Subcutaneous abdominal adipose tissue (tissue), 5 donors: ENCODE results near the gene TNFRSF6B.
A peak's percentile ranks its signal among the peaks of the same experiment; 100 is the strongest.

Experiments
- H3K27ac ChIP-seq: one replicate; pipeline ENCODE4 v1.7.0; 2013; ENCODE audit warnings: low read depth, mild to moderate bottlenecking, inconsistent platforms, low read length, moderate library complexity
- H3K27me3 ChIP-seq, 5 donors: one replicate each; pipeline ENCODE4 v1.7.0; 2013; ENCODE audit warnings: low read length in 5 of 5, inconsistent platforms in 1 of 5; ENCODE audit not compliant: control insufficient read depth in 5 of 5, insufficient read depth in 4 of 5
- H3K36me3 ChIP-seq, 5 donors: one replicate each; pipeline ENCODE4 v1.7.0; 2013; ENCODE audit warnings: low read length in 5 of 5; ENCODE audit not compliant: control insufficient read depth in 5 of 5, insufficient read depth in 5 of 5
- H3K4me1 ChIP-seq, 5 donors: one replicate each; pipeline ENCODE4 v1.7.0; 2013; ENCODE audit warnings: low read length in 5 of 5, mild to moderate bottlenecking in 3 of 5, moderate library complexity in 1 of 5; ENCODE audit not compliant: control insufficient read depth in 5 of 5, insufficient read depth in 5 of 5
- H3K4me3 ChIP-seq, 5 donors: one replicate each; pipeline ENCODE4 v1.7.0; 2013; ENCODE audit warnings: low read length in 5 of 5, low read depth in 1 of 5
- H3K9ac ChIP-seq, 5 donors: one replicate each; pipeline ENCODE4 v1.7.0; 2013; ENCODE audit warnings: low read length in 5 of 5, mild to moderate bottlenecking in 4 of 5, moderate library complexity in 3 of 5
- H3K9me3 ChIP-seq, 5 donors: one replicate each; pipeline ENCODE4 v1.7.0; 2013; ENCODE audit warnings: low read length in 5 of 5; ENCODE audit not compliant: control insufficient read depth in 5 of 5
- donor health status: healthy.
- donor health status: healthy.
- donor health status: healthy.
- donor health status: healthy.
- donor health status: healthy.

TNFRSF6B gene

GRCh38 chr20:63701329-63702035 lies 5.0 kb downstream of the TNFRSF6B start:
- Histone ChIP-seq H3K9me3 (no peaks in the 10 kb centered on the region), H3K9ac (no peak overlapping the region), H3K36me3 (peaks cover 0 to 49% (median 32%) of the 10 kb centered on the region in 5 donors), H3K4me1 (peaks cover 1 to 41% (median 31%) of the 10 kb centered on the region in 5 donors), H3K27me3 (no peaks in the 10 kb centered on the region), H3K4me3 (no peak overlapping the region), H3K27ac (no peak overlapping the region)

GRCh38 chr20:63702036-63702665 lies 5.7 kb downstream of the TNFRSF6B start:
- Histone ChIP-seq H3K4me1 (peaks cover 7 to 41% (median 31%) of the 10 kb centered on the region in 5 donors), H3K36me3 (peaks cover 0 to 44% (median 32%) of the 10 kb centered on the region in 5 donors), H3K27ac (no peak overlapping the region), H3K9me3 (no peaks in the 10 kb centered on the region), H3K9ac (no peak overlapping the region), H3K4me3 (no peak overlapping the region), H3K27me3 (peaks cover 0 to 2% (median 0%) of the 10 kb centered on the region in 5 donors)

GRCh38 chr20:63702751-63703470 lies 6.5 kb downstream of the TNFRSF6B start:
- Histone ChIP-seq H3K9ac (no peak overlapping the region), H3K36me3 (peaks cover 0 to 40% (median 32%) of the 10 kb centered on the region in 5 donors), H3K27ac (no peak overlapping the region), H3K27me3 (peaks cover 0 to 2% (median 0%) of the 10 kb centered on the region in 5 donors), H3K4me3 (no peak overlapping the region), H3K9me3 (no peaks in the 10 kb centered on the region), H3K4me1 (peaks cover 7 to 36% (median 27%) of the 10 kb centered on the region in 5 donors)

GRCh38 chr20:63703471-63703975 lies 7.1 kb downstream of the TNFRSF6B start:
- no peak overlapping the region for H3K4me3 ChIP-seq
- H3K9ac ChIP-seq: no peak overlapping the region
- peaks cover 8 to 33% (median 28%) of the 10 kb centered on the region in 5 donors for H3K4me1 ChIP-seq
- H3K9me3 ChIP-seq: no peaks in the 10 kb centered on the region
- H3K27me3 ChIP-seq: peaks cover 0 to 2% (median 0%) of the 10 kb centered on the region in 5 donors
- H3K27ac ChIP-seq: no peak overlapping the region
- H3K36me3 ChIP-seq: peaks cover 0 to 40% (median 32%) of the 10 kb centered on the region in 5 donors

GRCh38 chr20:63703976-63704748 lies 7.7 kb downstream of the TNFRSF6B start:
- Histone ChIP-seq H3K4me1 (peaks cover 12 to 33% (median 28%) of the 10 kb centered on the region in 5 donors), H3K27me3 (peaks cover 0 to 2% (median 0%) of the 10 kb centered on the region in 5 donors)

GRCh38 chr20:63704749-63705117 lies 8.3 kb downstream of the TNFRSF6B start:
- H3K27me3 ChIP-seq: peaks cover 0 to 2% (median 0%) of the 10 kb centered on the region in 5 donors

More at GRCh38 chr20:63703976-63704748, 7.7 kb downstream of the TNFRSF6B start:
- H3K9ac ChIP-seq: no peak overlapping the region
- H3K27ac ChIP-seq: no peak overlapping the region
- no peaks in the 10 kb centered on the region for H3K9me3 ChIP-seq
- no peak overlapping the region for H3K4me3 ChIP-seq
- H3K36me3 ChIP-seq: peaks cover 0 to 44% (median 34%) of the 10 kb centered on the region in 5 donors

GRCh38 chr20:63705232-63706026 lies 9.0 kb downstream of the TNFRSF6B start:
- peaks cover 0 to 46% (median 38%) of the 10 kb centered on the region in 5 donors for H3K36me3 ChIP-seq
- H3K9ac ChIP-seq: no peak overlapping the region
- no peak overlapping the region for H3K27ac ChIP-seq
- H3K4me3 ChIP-seq: no peak overlapping the region
- H3K9me3 ChIP-seq: no peaks in the 10 kb centered on the region
- peaks cover 0 to 2% (median 0%) of the 10 kb centered on the region in 5 donors for H3K27me3 ChIP-seq
- peaks cover 12 to 30% (median 26%) of the 10 kb centered on the region in 5 donors for H3K4me1 ChIP-seq

More at GRCh38 chr20:63704749-63705117, 8.3 kb downstream of the TNFRSF6B start:
- no peak overlapping the region for H3K27ac ChIP-seq
- no peaks in the 10 kb centered on the region for H3K9me3 ChIP-seq
- no peak overlapping the region for H3K4me3 ChIP-seq
- H3K36me3 ChIP-seq: peaks cover 0 to 44% (median 37%) of the 10 kb centered on the region in 5 donors
- H3K4me1 ChIP-seq: peaks cover 12 to 33% (median 26%) of the 10 kb centered on the region in 5 donors
- H3K9ac ChIP-seq: no peak overlapping the region

GRCh38 chr20:63706027-63706695 lies 9.7 kb downstream of the TNFRSF6B start:
- peak overlapping the region in 4 of 5 donors; percentile 73 to 87 (median 76) for H3K4me3 ChIP-seq
- peaks cover 0 to 2% (median 0%) of the 10 kb centered on the region in 5 donors for H3K27me3 ChIP-seq
- H3K27ac ChIP-seq: peak overlapping the region; percentile 87
- H3K36me3 ChIP-seq: peaks cover 0 to 48% (median 40%) of the 10 kb centered on the region in 5 donors
- H3K9ac ChIP-seq: peak overlapping the region; percentile 81 to 95 (median 87)
- H3K4me1 ChIP-seq: peaks cover 12 to 30% (median 26%) of the 10 kb centered on the region in 5 donors
- no peaks in the 10 kb centered on the region for H3K9me3 ChIP-seq
